HEK293 (cell line): ENCODE measurements around the gene ZNF322.
A peak's percentile ranks its signal among the peaks of the same experiment; 100 is the strongest.

Source experiments
- BCL11B ChIP-seq: fragments of 450-650 bp; formaldehyde crosslinking; IDR thresholded peaks from 2 replicates; pipeline ENCODE4 v1.5.1; 2016; ENCODE audit warnings: low read depth, missing biosample characterization, missing genetic modification characterization
- KLF7 ChIP-seq: fragments of 450-650 bp; formaldehyde crosslinking; IDR thresholded peaks from 2 replicates; pipeline ENCODE4 v1.5.1; 2016; ENCODE audit warnings: missing biosample characterization, missing genetic modification characterization, borderline replicate concordance
- OVOL3 ChIP-seq: fragments of 450-650 bp; formaldehyde crosslinking; IDR thresholded peaks from 2 replicates; pipeline ENCODE4 v1.5.1; 2016; ENCODE audit warnings: missing biosample characterization, missing genetic modification characterization
- PRDM1 ChIP-seq: fragments of 450-650 bp; formaldehyde crosslinking; IDR thresholded peaks from 2 replicates; pipeline ENCODE4; 2016; ENCODE audit warnings: missing biosample characterization, missing genetic modification characterization
- ZBTB17 ChIP-seq: fragments of 450-650 bp; formaldehyde crosslinking; IDR thresholded peaks from 2 replicates; pipeline ENCODE4 v1.5.1; 2016; ENCODE audit warnings: missing biosample characterization, missing genetic modification characterization
- ZNF121 ChIP-seq: fragments of 450-650 bp; formaldehyde crosslinking; IDR thresholded peaks from 2 replicates; pipeline ENCODE4 v1.5.1; 2016; ENCODE audit warnings: missing biosample characterization, missing genetic modification characterization
- ZNF132 ChIP-seq: fragments of 450-650 bp; formaldehyde crosslinking; IDR thresholded peaks from 2 replicates; pipeline ENCODE4 v1.5.1; 2017; ENCODE audit warnings: missing biosample characterization, missing genetic modification characterization, borderline replicate concordance
- ZNF146 ChIP-seq: fragments of 450-650 bp; formaldehyde crosslinking; IDR thresholded peaks from 2 replicates; pipeline ENCODE4 v1.5.1; 2016; ENCODE audit warnings: missing biosample characterization, missing genetic modification characterization
- ZNF239 ChIP-seq: fragments of 450-650 bp; formaldehyde crosslinking; IDR thresholded peaks from 2 replicates; pipeline ENCODE4 v1.5.1; 2016; ENCODE audit warnings: missing biosample characterization, missing genetic modification characterization
- ZNF248 ChIP-seq: fragments of 450-650 bp; formaldehyde crosslinking; IDR thresholded peaks from 2 replicates; pipeline ENCODE4 v1.5.1; 2017; ENCODE audit warnings: missing biosample characterization, missing genetic modification characterization
- ZNF292 ChIP-seq: fragments of 450-650 bp; formaldehyde crosslinking; IDR thresholded peaks from 2 replicates; pipeline ENCODE4 v1.5.1; 2016; ENCODE audit warnings: low read depth, missing biosample characterization, missing genetic modification characterization, borderline replicate concordance
- ZNF391 ChIP-seq: fragments of 450-650 bp; formaldehyde crosslinking; IDR thresholded peaks from 2 replicates; pipeline ENCODE4 v1.5.1; 2016; ENCODE audit warnings: low read depth, missing biosample characterization, missing genetic modification characterization, borderline replicate concordance
- ZNF549 ChIP-seq: fragments of 450-650 bp; IDR thresholded peaks from 2 replicates; pipeline ENCODE4 v1.5.1; 2018; ENCODE audit warnings: missing biosample characterization, missing genetic modification characterization, mild to moderate bottlenecking, inconsistent platforms, moderate library complexity
- ZNF629 ChIP-seq: fragments of 450-650 bp; formaldehyde crosslinking; IDR thresholded peaks from 2 replicates; pipeline ENCODE4 v1.5.1; 2017; ENCODE audit warnings: missing biosample characterization, missing genetic modification characterization
- ZNF664 ChIP-seq: fragments of 450-650 bp; formaldehyde crosslinking; IDR thresholded peaks from 2 replicates; pipeline ENCODE4 v1.5.1; 2016; ENCODE audit warnings: missing biosample characterization, missing genetic modification characterization
- ZNF677 ChIP-seq: fragments of 450-650 bp; IDR thresholded peaks from 2 replicates; pipeline ENCODE4 v1.5.0; 2018; ENCODE audit warnings: missing biosample characterization, mild to moderate bottlenecking, missing genetic modification characterization, moderate library complexity
- ZNF843 ChIP-seq: fragments of 450-650 bp; formaldehyde crosslinking; IDR thresholded peaks from 2 replicates; pipeline ENCODE4 v1.5.1; 2016; ENCODE audit warnings: missing biosample characterization, missing genetic modification characterization
- ZSCAN23 ChIP-seq: fragments of 450-650 bp; formaldehyde crosslinking; IDR thresholded peaks from 2 replicates; pipeline ENCODE4 v1.5.1; 2016; ENCODE audit warnings: missing biosample characterization, missing genetic modification characterization
- ZXDB ChIP-seq: fragments of 450-650 bp; formaldehyde crosslinking; IDR thresholded peaks from 2 replicates; pipeline ENCODE4 v1.5.1; 2016; ENCODE audit warnings: missing biosample characterization, missing genetic modification characterization
- TF ChIP-seq, protein P1 (sequence below): fragments of 450-650 bp; formaldehyde crosslinking; IDR thresholded peaks from 2 replicates; pipeline ENCODE4 v1.5.1; 2016; ENCODE audit warnings: missing biosample characterization, missing genetic modification characterization
- TF ChIP-seq, protein P2 (sequence below): fragments of 450-650 bp; formaldehyde crosslinking; IDR thresholded peaks from 2 replicates; pipeline ENCODE4 v1.5.1; 2016; ENCODE audit warnings: missing biosample characterization, missing genetic modification characterization
- TF ChIP-seq, protein P3 (sequence below): fragments of 450-650 bp; formaldehyde crosslinking; IDR thresholded peaks from 2 replicates; pipeline ENCODE4 v1.5.1; 2016; ENCODE audit warnings: missing biosample characterization, missing genetic modification characterization
- TF ChIP-seq, protein P4 (sequence below): fragments of 450-650 bp; formaldehyde crosslinking; IDR thresholded peaks from 2 replicates; pipeline ENCODE4 v1.5.1; 2016; ENCODE audit warnings: missing biosample characterization, missing genetic modification characterization, borderline replicate concordance
- TF ChIP-seq, protein P5 (sequence below): fragments of 450-650 bp; formaldehyde crosslinking; IDR thresholded peaks from 2 replicates; pipeline ENCODE4 v1.5.1; 2016; ENCODE audit warnings: missing biosample characterization, missing genetic modification characterization
- TF ChIP-seq, protein P6 (sequence below): fragments of 450-650 bp; formaldehyde crosslinking; IDR thresholded peaks from 2 replicates; pipeline ENCODE4 v1.5.1; 2017; ENCODE audit warnings: missing biosample characterization, missing genetic modification characterization
- TF ChIP-seq, protein P7 (sequence below): fragments of 450-650 bp; formaldehyde crosslinking; IDR thresholded peaks from 2 replicates; pipeline ENCODE4 v1.5.1; 2016; ENCODE audit warnings: missing biosample characterization, missing genetic modification characterization, low read depth

Gene ZNF322

DNA sequence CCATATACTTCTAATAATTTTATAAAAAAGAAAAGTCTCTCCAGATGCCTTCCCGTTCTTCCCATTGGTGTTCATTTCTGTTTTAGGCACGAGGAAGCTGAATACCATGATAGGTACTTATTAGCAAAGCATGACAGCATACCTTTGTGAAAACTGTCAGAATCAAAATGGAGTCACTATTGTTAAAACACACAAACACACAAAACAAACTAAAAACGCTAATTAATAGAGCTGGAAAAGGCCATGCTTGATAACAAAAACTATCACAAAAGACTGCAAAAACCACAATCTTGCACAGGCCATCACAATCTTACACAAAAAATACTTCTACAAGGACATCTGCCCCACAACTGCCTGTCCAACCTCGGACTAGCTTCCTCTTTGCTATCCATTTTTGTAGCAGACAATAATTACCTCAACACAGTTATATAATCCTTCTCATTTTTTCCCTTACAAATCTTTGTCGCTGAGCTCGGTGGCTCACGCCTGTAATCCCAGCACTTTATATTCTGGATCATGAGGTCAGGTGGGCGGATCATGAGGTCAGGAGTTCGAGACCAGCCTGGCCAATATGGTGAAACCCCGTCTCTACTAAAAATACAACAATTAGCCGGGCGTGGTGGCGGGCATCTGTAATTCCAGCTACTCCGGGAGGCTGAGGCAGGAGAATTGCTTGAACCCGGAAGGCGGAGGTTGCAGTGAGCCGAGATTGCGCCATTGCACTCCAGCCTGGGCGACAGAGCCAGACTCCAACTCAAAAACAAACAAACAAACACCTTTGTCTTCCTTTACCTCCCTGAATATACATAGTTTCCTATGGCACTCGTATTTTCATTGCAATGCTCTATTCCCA, 66.0 kb downstream of the ZNF322 start (continued):
- no peak for TF ChIP-seq ZSCAN23
- TF ChIP-seq ZNF677 (tag by site-specific recombination), result no peak
- TF ChIP-seq ZNF843 (tag by site-specific recombination), result no peak
- TF ChIP-seq ZNF292, result no peak
- TF ChIP-seq ZNF629 (tag by site-specific recombination), result peak; percentile 49; the same call in 1 of the 2 replicates
- no peak for TF ChIP-seq ZNF239 (tag by site-specific recombination)
- TF ChIP-seq, protein P1, sequence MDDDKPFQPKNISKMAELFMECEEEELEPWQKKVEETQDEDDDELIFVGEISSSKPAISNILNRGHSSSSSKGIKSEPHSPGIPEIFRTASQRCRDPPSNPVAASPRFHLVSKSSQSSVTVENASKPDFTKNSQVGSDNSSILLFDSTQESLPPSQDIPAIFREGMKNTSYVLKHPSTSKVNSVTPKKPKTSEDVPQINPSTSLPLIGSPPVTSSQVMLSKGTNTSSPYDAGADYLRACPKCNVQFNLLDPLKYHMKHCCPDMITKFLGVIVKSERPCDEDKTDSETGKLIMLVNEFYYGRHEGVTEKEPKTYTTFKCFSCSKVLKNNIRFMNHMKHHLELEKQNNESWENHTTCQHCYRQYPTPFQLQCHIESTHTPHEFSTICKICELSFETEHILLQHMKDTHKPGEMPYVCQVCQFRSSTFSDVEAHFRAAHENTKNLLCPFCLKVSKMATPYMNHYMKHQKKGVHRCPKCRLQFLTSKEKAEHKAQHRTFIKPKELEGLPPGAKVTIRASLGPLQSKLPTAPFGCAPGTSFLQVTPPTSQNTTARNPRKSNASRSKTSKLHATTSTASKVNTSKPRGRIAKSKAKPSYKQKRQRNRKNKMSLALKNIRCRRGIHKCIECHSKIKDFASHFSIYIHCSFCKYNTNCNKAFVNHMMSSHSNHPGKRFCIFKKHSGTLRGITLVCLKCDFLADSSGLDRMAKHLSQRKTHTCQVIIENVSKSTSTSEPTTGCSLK (tag by site-specific recombination), result no peak
- TF ChIP-seq PRDM1 (tag by site-specific recombination), result no peak
- TF ChIP-seq, protein P2, sequence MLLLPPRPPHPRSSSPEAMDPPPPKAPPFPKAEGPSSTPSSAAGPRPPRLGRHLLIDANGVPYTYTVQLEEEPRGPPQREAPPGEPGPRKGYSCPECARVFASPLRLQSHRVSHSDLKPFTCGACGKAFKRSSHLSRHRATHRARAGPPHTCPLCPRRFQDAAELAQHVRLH, result peak; percentile 71; the same call in 1 of the 2 replicates
- TF ChIP-seq ZNF248 (tag by site-specific recombination), result no peak
- TF ChIP-seq, protein P3, sequence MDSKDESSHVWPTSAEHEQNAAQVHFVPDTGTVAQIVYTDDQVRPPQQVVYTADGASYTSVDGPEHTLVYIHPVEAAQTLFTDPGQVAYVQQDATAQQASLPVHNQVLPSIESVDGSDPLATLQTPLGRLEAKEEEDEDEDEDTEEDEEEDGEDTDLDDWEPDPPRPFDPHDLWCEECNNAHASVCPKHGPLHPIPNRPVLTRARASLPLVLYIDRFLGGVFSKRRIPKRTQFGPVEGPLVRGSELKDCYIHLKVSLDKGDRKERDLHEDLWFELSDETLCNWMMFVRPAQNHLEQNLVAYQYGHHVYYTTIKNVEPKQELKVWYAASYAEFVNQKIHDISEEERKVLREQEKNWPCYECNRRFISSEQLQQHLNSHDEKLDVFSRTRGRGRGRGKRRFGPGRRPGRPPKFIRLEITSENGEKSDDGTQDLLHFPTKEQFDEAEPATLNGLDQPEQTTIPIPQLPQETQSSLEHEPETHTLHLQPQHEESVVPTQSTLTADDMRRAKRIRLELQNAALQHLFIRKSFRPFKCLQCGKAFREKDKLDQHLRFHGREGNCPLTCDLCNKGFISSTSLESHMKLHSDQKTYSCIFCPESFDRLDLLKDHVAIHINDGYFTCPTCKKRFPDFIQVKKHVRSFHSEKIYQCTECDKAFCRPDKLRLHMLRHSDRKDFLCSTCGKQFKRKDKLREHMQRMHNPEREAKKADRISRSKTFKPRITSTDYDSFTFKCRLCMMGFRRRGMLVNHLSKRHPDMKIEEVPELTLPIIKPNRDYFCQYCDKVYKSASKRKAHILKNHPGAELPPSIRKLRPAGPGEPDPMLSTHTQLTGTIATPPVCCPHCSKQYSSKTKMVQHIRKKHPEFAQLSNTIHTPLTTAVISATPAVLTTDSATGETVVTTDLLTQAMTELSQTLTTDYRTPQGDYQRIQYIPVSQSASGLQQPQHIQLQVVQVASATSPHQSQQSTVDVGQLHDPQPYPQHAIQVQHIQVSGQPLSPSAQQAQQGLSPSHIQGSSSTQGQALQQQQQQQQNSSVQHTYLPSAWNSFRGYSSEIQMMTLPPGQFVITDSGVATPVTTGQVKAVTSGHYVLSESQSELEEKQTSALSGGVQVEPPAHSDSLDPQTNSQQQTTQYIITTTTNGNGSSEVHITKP (tag by site-specific recombination), result no peak
- TF ChIP-seq, protein P4, sequence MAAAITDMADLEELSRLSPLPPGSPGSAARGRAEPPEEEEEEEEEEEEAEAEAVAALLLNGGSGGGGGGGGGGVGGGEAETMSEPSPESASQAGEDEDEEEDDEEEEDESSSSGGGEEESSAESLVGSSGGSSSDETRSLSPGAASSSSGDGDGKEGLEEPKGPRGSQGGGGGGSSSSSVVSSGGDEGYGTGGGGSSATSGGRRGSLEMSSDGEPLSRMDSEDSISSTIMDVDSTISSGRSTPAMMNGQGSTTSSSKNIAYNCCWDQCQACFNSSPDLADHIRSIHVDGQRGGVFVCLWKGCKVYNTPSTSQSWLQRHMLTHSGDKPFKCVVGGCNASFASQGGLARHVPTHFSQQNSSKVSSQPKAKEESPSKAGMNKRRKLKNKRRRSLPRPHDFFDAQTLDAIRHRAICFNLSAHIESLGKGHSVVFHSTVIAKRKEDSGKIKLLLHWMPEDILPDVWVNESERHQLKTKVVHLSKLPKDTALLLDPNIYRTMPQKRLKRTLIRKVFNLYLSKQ (tag by site-specific recombination), result no peak
- no peak for TF ChIP-seq ZNF391 (tag by site-specific recombination)
- TF ChIP-seq, protein P5, sequence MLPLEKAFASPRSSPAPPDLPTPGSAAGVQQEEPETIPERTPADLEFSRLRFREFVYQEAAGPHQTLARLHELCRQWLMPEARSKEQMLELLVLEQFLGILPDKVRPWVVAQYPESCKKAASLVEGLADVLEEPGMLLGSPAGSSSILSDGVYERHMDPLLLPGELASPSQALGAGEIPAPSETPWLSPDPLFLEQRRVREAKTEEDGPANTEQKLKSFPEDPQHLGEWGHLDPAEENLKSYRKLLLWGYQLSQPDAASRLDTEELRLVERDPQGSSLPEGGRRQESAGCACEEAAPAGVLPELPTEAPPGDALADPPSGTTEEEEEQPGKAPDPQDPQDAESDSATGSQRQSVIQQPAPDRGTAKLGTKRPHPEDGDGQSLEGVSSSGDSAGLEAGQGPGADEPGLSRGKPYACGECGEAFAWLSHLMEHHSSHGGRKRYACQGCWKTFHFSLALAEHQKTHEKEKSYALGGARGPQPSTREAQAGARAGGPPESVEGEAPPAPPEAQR (tag by site-specific recombination), result no peak
- 0 out of 2 replicates have a peak, but pooled peaks have one; percentile 56 for TF ChIP-seq ZNF121 (tag by site-specific recombination)
- TF ChIP-seq ZBTB17 (tag by site-specific recombination), result peak; percentile 97
- TF ChIP-seq, protein P6, sequence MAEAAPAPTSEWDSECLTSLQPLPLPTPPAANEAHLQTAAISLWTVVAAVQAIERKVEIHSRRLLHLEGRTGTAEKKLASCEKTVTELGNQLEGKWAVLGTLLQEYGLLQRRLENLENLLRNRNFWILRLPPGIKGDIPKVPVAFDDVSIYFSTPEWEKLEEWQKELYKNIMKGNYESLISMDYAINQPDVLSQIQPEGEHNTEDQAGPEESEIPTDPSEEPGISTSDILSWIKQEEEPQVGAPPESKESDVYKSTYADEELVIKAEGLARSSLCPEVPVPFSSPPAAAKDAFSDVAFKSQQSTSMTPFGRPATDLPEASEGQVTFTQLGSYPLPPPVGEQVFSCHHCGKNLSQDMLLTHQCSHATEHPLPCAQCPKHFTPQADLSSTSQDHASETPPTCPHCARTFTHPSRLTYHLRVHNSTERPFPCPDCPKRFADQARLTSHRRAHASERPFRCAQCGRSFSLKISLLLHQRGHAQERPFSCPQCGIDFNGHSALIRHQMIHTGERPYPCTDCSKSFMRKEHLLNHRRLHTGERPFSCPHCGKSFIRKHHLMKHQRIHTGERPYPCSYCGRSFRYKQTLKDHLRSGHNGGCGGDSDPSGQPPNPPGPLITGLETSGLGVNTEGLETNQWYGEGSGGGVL (tag by site-specific recombination), result no peak
- no peak for TF ChIP-seq OVOL3 (tag by site-specific recombination)
- no peak for TF ChIP-seq ZNF146
- TF ChIP-seq ZNF549, result no peak
- TF ChIP-seq BCL11B (tag by site-specific recombination), result 0 out of 2 replicates have a peak, but pooled peaks have one; percentile 63
- no peak for TF ChIP-seq ZNF132
- TF ChIP-seq ZNF664, result no peak
- 0 out of 2 replicates have a peak, but pooled peaks have one; percentile 31 for TF ChIP-seq KLF7 (tag by site-specific recombination)
- TF ChIP-seq, protein P7, sequence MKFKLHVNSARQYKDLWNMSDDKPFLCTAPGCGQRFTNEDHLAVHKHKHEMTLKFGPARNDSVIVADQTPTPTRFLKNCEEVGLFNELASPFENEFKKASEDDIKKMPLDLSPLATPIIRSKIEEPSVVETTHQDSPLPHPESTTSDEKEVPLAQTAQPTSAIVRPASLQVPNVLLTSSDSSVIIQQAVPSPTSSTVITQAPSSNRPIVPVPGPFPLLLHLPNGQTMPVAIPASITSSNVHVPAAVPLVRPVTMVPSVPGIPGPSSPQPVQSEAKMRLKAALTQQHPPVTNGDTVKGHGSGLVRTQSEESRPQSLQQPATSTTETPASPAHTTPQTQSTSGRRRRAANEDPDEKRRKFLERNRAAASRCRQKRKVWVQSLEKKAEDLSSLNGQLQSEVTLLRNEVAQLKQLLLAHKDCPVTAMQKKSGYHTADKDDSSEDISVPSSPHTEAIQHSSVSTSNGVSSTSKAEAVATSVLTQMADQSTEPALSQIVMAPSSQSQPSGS (tag by site-specific recombination), result no peak
- TF ChIP-seq ZXDB (tag by site-specific recombination), result 0 out of 2 replicates have a peak, but pooled peaks have one; percentile 31
